Measurements from ENCODE around the gene CYP4A11. TPM values are rescaled to one million over a fixed set of nuclear protein-coding genes. Genes with fewer than 3 reads are reported as not detected.
"Not testable (repeated sequence)": the region's sequence is repeated elsewhere in the genome, so short reads cannot be mapped to it uniquely, and the experiment has no call there.

Gene CYP4A11
- polyA plus RNA-seq (2013), result not detected

- Histone ChIP-seq H3K9me3 (ENCODE audit: control extremely low read depth in 1 of 5, control insufficient read depth in 4 of 5, insufficient read depth in 2 of 5, low read depth in 1 of 5, low read length in 4 of 5) (no peaks in the 10 kb centered on the region), H3K27me3 (replicated peaks in 2 of 5; ENCODE audit: control insufficient read depth in 4 of 5, insufficient read depth in 5 of 5, low read length in 4 of 5) (peaks cover 0 to 15% (median 0%) of the 10 kb centered on the region in 5 experiments), H3K4me1 (ENCODE audit: control extremely low read depth in 1 of 4, control insufficient read depth in 4 of 4, insufficient read depth in 4 of 4, low read length in 3 of 4) (no peaks in the 10 kb centered on the region), H3K4me3 (ENCODE audit: control insufficient read depth in 1 of 7, extremely low read depth in 1 of 7, insufficient read depth in 4 of 7, low read depth in 2 of 7, low read length in 6 of 7) (no peak within 1 kb of the TSS), H3K36me3 (ENCODE audit: control insufficient read depth in 4 of 4, insufficient read depth in 4 of 4, low read length in 3 of 4) (no peaks in the 10 kb centered on the region), H3K27ac (ENCODE audit: insufficient read depth in 1 of 2, low read depth in 1 of 2, low read length in 2 of 2, poor library complexity in 1 of 2, severe bottlenecking in 2 of 2) (no peak within 1 kb of the TSS)
- no peak for DNase-seq
- WGBS (ENCODE audit: insufficient coverage), result 90% methylated on average over 4 of the region's 5 CpGs
- CTCF ChIA-PET, result no interaction called here
- POLR2A ChIA-PET, result no interaction called here
These were observed at the start of gene CYP4A11 for GRCh38 chr1:46941135-46941694. Gene CYP4A11, minus strand, starts transcription at chr1:46941476. Its CDS starts 43 bp downstream, at chr1:46941433.

- CTCF ChIA-PET, DNase-seq: not testable (repeated sequence)
- WGBS (ENCODE audit: insufficient coverage), result no CpG with 5 or more reads among the region's 2 CpGs
These were observed 49.3 kb upstream of the CYP4A11 start for GRCh38 chr1:46990541-46990940.

DNA sequence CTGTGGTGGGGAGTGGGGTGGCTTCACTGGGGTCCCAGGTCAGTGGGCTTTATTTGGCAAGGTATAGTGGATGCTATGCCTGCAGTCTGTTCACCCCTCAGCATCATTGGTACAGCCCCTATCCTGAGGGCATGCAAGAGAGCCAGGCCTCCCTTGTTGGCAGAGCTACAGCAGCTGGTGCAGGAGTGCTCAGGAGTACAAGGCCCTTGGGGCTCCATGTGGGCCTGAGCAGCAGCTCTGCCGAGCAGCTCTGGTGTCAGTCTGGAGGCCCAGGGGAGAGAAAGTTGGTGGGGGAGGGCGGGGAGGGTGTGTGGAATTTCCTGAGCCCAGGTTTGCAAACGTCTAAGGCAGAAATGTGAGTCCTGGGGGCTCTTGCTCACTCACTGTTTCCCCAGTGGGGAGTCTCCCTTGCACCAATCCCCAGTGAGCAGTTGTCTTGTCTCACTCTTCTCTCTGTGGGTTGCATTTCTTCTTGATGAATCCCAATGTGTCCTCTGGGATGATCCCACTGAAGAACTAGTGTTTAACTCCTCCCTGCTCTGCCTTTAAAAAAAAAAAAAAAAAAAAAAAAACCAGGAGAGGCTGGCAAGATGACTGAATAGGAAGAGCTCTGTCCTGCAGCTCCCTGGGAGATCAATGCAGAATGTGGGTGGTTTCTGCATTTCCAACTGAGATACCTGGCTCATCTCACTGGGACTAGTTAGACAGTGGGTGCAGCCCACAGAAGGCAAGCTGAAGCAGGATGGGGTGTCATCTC is 42.7 kb upstream of the CYP4A11 start:
- H3K27ac ChIP-seq (ENCODE audit: insufficient read depth in 1 of 2, low read depth in 1 of 2, low read length in 2 of 2, poor library complexity in 1 of 2, severe bottlenecking in 2 of 2), result no peak overlapping the region
- DNase-seq, result no peak
- no peak overlapping the region for H3K4me3 ChIP-seq (ENCODE audit: control insufficient read depth in 1 of 7, extremely low read depth in 1 of 7, insufficient read depth in 4 of 7, low read depth in 2 of 7, low read length in 6 of 7)
- H3K36me3 ChIP-seq (ENCODE audit: control insufficient read depth in 4 of 4, insufficient read depth in 4 of 4, low read length in 3 of 4), result no peaks in the 10 kb centered on the region
- POLR2A ChIA-PET, result no interaction called here
- 30% methylated on average over 3 of the region's 3 CpGs for WGBS (ENCODE audit: insufficient coverage)
- CTCF ChIA-PET, result no interaction called here
- peaks cover 0 to 18% (median 6%) of the 10 kb centered on the region in 5 experiments for H3K27me3 ChIP-seq (replicated peaks in 2 of 5; ENCODE audit: control insufficient read depth in 4 of 5, insufficient read depth in 5 of 5, low read length in 4 of 5)
- H3K9me3 ChIP-seq (ENCODE audit: control extremely low read depth in 1 of 5, control insufficient read depth in 4 of 5, insufficient read depth in 2 of 5, low read depth in 1 of 5, low read length in 4 of 5), result peaks cover 0 to 7% (median 0%) of the 10 kb centered on the region in 5 experiments
- no peaks in the 10 kb centered on the region for H3K4me1 ChIP-seq (ENCODE audit: control extremely low read depth in 1 of 4, control insufficient read depth in 4 of 4, insufficient read depth in 4 of 4, low read length in 3 of 4)

More at GRCh38 chr1:46990541-46990940, 49.3 kb upstream of the CYP4A11 start:
- H3K27me3 ChIP-seq (replicated peaks in 2 of 5; ENCODE audit: control insufficient read depth in 4 of 5, insufficient read depth in 5 of 5, low read length in 4 of 5); POLR2A ChIA-PET; H3K9me3 ChIP-seq (ENCODE audit: control extremely low read depth in 1 of 5, control insufficient read depth in 4 of 5, insufficient read depth in 2 of 5, low read depth in 1 of 5, low read length in 4 of 5); H3K4me1 ChIP-seq (ENCODE audit: control extremely low read depth in 1 of 4, control insufficient read depth in 4 of 4, insufficient read depth in 4 of 4, low read length in 3 of 4); H3K4me3 ChIP-seq (ENCODE audit: control insufficient read depth in 1 of 7, extremely low read depth in 1 of 7, insufficient read depth in 4 of 7, low read depth in 2 of 7, low read length in 6 of 7); H3K36me3 ChIP-seq (ENCODE audit: control insufficient read depth in 4 of 4, insufficient read depth in 4 of 4, low read length in 3 of 4); H3K27ac ChIP-seq (ENCODE audit: insufficient read depth in 1 of 2, low read depth in 1 of 2, low read length in 2 of 2, poor library complexity in 1 of 2, severe bottlenecking in 2 of 2): not testable (repeated sequence)

DNA sequence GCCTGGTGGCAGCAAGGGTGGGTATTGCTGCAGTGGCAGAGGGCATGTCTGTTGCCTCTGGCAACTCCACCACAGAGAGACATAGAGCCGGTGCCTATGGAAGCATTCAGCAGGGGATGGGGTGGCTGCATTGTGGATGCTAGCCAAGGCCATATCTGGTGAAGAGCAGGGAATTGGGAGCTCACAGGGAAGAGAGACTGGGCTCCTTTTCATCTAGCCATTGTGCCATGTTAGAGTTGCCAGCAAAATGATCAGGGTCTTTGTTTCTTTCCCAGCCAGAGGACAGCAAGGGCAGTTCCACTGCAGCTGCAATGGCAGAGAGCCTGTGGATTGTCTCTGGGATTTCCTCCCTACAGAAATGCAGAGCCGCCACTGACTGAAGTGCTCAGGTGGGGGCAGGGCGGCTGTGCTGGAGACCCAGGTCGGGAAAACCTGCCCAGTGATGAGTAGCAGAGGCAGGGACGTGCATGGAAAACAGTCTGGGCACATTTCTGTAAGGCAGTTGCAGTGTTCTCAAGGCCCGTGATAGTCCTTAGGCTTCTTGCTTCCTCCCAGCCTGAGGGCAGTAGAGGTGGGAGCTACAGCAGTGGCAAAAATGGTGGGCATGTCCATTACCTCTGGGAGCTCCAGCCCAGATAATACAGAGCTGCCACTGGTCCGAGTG is 42.0 kb upstream of the CYP4A11 start:
- peaks cover 0 to 7% (median 0%) of the 10 kb centered on the region in 5 experiments for H3K9me3 ChIP-seq (ENCODE audit: control extremely low read depth in 1 of 5, control insufficient read depth in 4 of 5, insufficient read depth in 2 of 5, low read depth in 1 of 5, low read length in 4 of 5)
- CTCF ChIA-PET, result no interaction called here
- no peak overlapping the region for H3K4me3 ChIP-seq (ENCODE audit: control insufficient read depth in 1 of 7, extremely low read depth in 1 of 7, insufficient read depth in 4 of 7, low read depth in 2 of 7, low read length in 6 of 7)
- H3K4me1 ChIP-seq (ENCODE audit: control extremely low read depth in 1 of 4, control insufficient read depth in 4 of 4, insufficient read depth in 4 of 4, low read length in 3 of 4), result no peaks in the 10 kb centered on the region
- no peak for DNase-seq
- POLR2A ChIA-PET, result no interaction called here
- WGBS (ENCODE audit: insufficient coverage), result 66% methylated on average over 7 of the region's 7 CpGs
- H3K27ac ChIP-seq (ENCODE audit: insufficient read depth in 1 of 2, low read depth in 1 of 2, low read length in 2 of 2, poor library complexity in 1 of 2, severe bottlenecking in 2 of 2), result no peak overlapping the region
- H3K27me3 ChIP-seq (replicated peaks in 2 of 5; ENCODE audit: control insufficient read depth in 4 of 5, insufficient read depth in 5 of 5, low read length in 4 of 5), result peaks cover 0 to 18% (median 6%) of the 10 kb centered on the region in 5 experiments
- H3K36me3 ChIP-seq (ENCODE audit: control insufficient read depth in 4 of 4, insufficient read depth in 4 of 4, low read length in 3 of 4), result no peaks in the 10 kb centered on the region

DNA sequence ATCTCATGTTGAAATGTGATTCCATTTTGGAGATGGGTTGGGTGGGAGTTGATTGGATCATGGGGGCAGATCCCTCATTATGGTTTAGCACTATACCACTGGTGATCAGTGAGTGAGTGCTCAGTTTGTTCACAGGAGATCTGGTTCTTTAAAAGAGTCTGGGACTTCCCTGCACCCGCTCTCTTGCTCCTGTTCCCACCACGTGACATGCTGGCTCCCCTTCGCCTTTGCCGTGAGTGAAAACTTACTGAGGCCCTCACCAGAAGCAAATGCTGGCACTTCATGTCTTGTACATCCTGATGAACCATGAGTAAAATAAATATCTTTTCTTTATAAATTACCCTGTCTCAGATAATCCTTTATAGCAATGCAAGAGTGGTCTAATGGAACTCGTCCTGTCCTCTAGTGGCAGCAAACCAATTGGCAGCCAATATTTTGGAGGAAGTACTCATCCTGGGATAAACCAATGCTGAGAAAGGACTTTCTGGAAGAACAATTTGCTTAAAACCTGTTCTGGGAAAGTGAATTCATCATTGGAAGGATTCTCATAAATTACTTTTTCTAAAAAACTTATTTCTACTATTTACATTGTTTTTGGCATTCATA is 27.8 kb upstream of the CYP4A11 start:
- no peaks in the 10 kb centered on the region for H3K36me3 ChIP-seq (ENCODE audit: control insufficient read depth in 4 of 4, insufficient read depth in 4 of 4, low read length in 3 of 4)
- H3K4me3 ChIP-seq (ENCODE audit: control insufficient read depth in 1 of 7, extremely low read depth in 1 of 7, insufficient read depth in 4 of 7, low read depth in 2 of 7, low read length in 6 of 7), result no peak overlapping the region
- peaks cover 0 to 3% (median 0%) of the 10 kb centered on the region in 5 experiments for H3K9me3 ChIP-seq (ENCODE audit: control extremely low read depth in 1 of 5, control insufficient read depth in 4 of 5, insufficient read depth in 2 of 5, low read depth in 1 of 5, low read length in 4 of 5)
- H3K27me3 ChIP-seq (replicated peaks in 2 of 5; ENCODE audit: control insufficient read depth in 4 of 5, insufficient read depth in 5 of 5, low read length in 4 of 5), result peaks cover 0 to 4% (median under 1%) of the 10 kb centered on the region in 5 experiments
- ChIA-PET CTCF (interaction anchor here (1.4 kb wide), 1 partner anchor 9 kb away, joined by 3 read pairs; no protein-coding TSS in a partner anchor), POLR2A (no interaction called here)
- no peaks in the 10 kb centered on the region for H3K4me1 ChIP-seq (ENCODE audit: control extremely low read depth in 1 of 4, control insufficient read depth in 4 of 4, insufficient read depth in 4 of 4, low read length in 3 of 4)
- H3K27ac ChIP-seq (ENCODE audit: insufficient read depth in 1 of 2, low read depth in 1 of 2, low read length in 2 of 2, poor library complexity in 1 of 2, severe bottlenecking in 2 of 2), result no peak overlapping the region
- DNase-seq, result no peak
- WGBS (ENCODE audit: insufficient coverage), result 83% methylated on average over 5 of the region's 5 CpGs

DNA sequence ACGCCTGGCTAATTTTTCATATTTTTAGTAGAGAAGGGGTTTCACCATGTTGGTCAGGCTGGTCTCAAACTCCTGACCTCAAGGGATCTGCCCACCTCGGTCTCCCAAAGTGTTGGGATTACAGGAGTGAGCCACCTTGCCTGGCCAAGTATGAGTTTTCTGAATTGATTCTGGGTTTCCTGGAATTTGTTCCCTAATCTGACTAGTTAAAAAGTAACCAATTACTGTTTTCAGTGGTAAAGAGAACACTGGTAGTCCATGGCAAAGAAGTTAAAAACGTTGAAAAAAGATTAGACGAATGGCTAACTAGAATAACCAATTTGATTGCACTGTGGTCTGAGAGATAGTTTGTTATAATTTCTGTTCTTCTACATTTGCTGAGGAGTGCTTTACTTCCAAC is 21.0 kb upstream of the CYP4A11 start:
- H3K36me3 ChIP-seq (ENCODE audit: control insufficient read depth in 4 of 4, insufficient read depth in 4 of 4, low read length in 3 of 4); POLR2A ChIA-PET; H3K27ac ChIP-seq (ENCODE audit: insufficient read depth in 1 of 2, low read depth in 1 of 2, low read length in 2 of 2, poor library complexity in 1 of 2, severe bottlenecking in 2 of 2); DNase-seq; H3K4me1 ChIP-seq (ENCODE audit: control extremely low read depth in 1 of 4, control insufficient read depth in 4 of 4, insufficient read depth in 4 of 4, low read length in 3 of 4); H3K9me3 ChIP-seq (ENCODE audit: control extremely low read depth in 1 of 5, control insufficient read depth in 4 of 5, insufficient read depth in 2 of 5, low read depth in 1 of 5, low read length in 4 of 5); H3K4me3 ChIP-seq (ENCODE audit: control insufficient read depth in 1 of 7, extremely low read depth in 1 of 7, insufficient read depth in 4 of 7, low read depth in 2 of 7, low read length in 6 of 7); H3K27me3 ChIP-seq (replicated peaks in 2 of 5; ENCODE audit: control insufficient read depth in 4 of 5, insufficient read depth in 5 of 5, low read length in 4 of 5); CTCF ChIA-PET: not testable (repeated sequence)
- 79% methylated on average over 4 of the region's 4 CpGs for WGBS (ENCODE audit: insufficient coverage)
